Mesendoderm (in vitro differentiated cells): ENCODE results near the gene ANK3.

Experiments used
- DNase-seq: peaks from one replicate; pipeline ENCODE4 v3.0.0; 2013
- H2AK5ac ChIP-seq: 2 replicates; pipeline ENCODE4 v1.6.1; 2013; ENCODE audit warnings: low read length, inconsistent platforms
- H2BK120ac ChIP-seq: 2 replicates; pipeline ENCODE4 v1.6.1; 2013; ENCODE audit warnings: low read depth, mild to moderate bottlenecking, low read length, moderate library complexity, mixed read lengths
- H2BK15ac ChIP-seq: replicated peaks from 2 replicates; pipeline ENCODE4 v1.6.1; 2013; ENCODE audit warnings: low read depth, mild to moderate bottlenecking, moderate library complexity
- H2BK5ac ChIP-seq: 2 replicates; pipeline ENCODE4 v1.6.1; 2013; ENCODE audit warnings: low read length, inconsistent platforms
- H3K18ac ChIP-seq: 2 replicates; pipeline ENCODE4 v1.6.1; 2013; ENCODE audit warnings: mild to moderate bottlenecking, low read length, mixed read lengths
- H3K23ac ChIP-seq: one replicate; pipeline ENCODE4 v1.6.1; 2013; ENCODE audit warnings: low read length
- H3K27ac ChIP-seq: 2 replicates; pipeline ENCODE4 v1.5.1; 2013; ENCODE audit warnings: low read depth, mild to moderate bottlenecking, inconsistent platforms, low read length, moderate library complexity
- H3K27me3 ChIP-seq: 2 replicates; pipeline ENCODE4 v1.6.1; 2013; ENCODE audit warnings: low read length, control low read depth, mild to moderate bottlenecking, inconsistent platforms; ENCODE audit not compliant: insufficient read depth, poor library complexity
- H3K36me3 ChIP-seq: 2 replicates; pipeline ENCODE4 v1.6.1; 2013; ENCODE audit warnings: low read length, inconsistent platforms; ENCODE audit not compliant: control insufficient read depth, insufficient read depth
- H3K4ac ChIP-seq: one replicate; pipeline ENCODE4 v1.6.1; 2013; ENCODE audit warnings: low read depth, mild to moderate bottlenecking, low read length, moderate library complexity
- H3K4me1 ChIP-seq: 2 replicates; pipeline ENCODE4 v1.6.1; 2013; ENCODE audit warnings: low read depth, low read length, inconsistent platforms; ENCODE audit not compliant: control insufficient read depth
- H3K4me2 ChIP-seq: 2 replicates; pipeline ENCODE4 v1.6.1; 2013; ENCODE audit warnings: low read length
- H3K4me3 ChIP-seq: 2 replicates; pipeline ENCODE4 v1.5.1; 2013; ENCODE audit warnings: mild to moderate bottlenecking, low read length
- H3K56ac ChIP-seq: one replicate; pipeline ENCODE4 v1.6.1; 2013; ENCODE audit warnings: low read length
- H3K79me1 ChIP-seq: 2 replicates; pipeline ENCODE4 v1.6.1; 2013; ENCODE audit warnings: low read length, inconsistent platforms
- H3K79me2 ChIP-seq: 2 replicates; pipeline ENCODE4 v1.6.1; 2013; ENCODE audit warnings: mild to moderate bottlenecking, low read length; ENCODE audit not compliant: control insufficient read depth, insufficient read depth
- H3K9ac ChIP-seq: 2 replicates; pipeline ENCODE4 v1.6.1; 2013; ENCODE audit warnings: low read length, inconsistent platforms
- H4K5ac ChIP-seq: one replicate; pipeline ENCODE4 v1.6.1; 2013; ENCODE audit warnings: low read length
- H4K8ac ChIP-seq: one replicate; pipeline ENCODE4 v1.6.1; 2013; ENCODE audit warnings: low read depth, mild to moderate bottlenecking, control low read depth, low read length, moderate library complexity
- WGBS: extraction: QIAGEN DNeasy Blood & Tissue Kit; methylation state at CpG from one replicate; pipeline ENCODE4 v1.1.7; 2013; ENCODE audit warnings: low lambda C conversion rate, missing lambda C conversion rate; ENCODE audit not compliant: insufficient coverage; ENCODE audit errors: extremely low coverage; 5-methylcytosine and 5-hydroxymethylcytosine counted together

The ANK3 gene

DNA sequence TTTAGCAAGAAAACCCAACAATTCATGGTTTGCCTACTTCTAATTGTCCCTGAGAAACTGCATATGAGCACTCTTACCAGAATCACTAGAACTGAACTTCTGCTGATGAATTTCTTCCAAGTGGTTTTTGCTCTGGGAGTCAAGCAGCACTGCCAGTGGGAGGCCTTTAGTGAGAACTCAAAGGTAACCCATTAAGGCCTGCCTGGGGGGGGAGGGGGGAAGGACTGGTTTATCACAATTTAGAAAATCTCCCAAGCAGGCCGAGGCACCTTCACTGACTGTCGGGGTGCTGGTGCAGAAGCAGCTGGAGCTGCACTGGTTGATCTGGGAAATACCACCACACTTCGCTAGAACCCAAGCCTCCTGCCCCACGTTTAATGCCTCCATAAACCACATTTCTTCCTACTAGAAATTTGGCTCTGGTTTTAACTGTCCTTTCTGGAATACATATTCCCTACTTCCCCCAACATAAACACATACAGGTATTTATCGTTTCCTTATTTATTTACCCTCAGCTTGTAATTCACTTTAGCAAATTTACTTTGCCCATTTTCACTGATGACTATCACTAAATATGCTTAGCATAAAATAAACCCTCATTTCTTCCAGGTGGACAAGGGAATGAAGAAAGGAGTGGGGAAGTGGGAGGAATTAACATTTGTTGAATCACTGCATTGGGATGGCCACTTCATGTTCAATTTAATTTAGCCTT is 14.2 kb downstream of the ANK3 start:
- no peaks in the 10 kb centered on the region for H3K27me3 ChIP-seq
- H4K5ac ChIP-seq, result no peak overlapping the region
- no peak overlapping the region for H3K18ac ChIP-seq
- H3K23ac ChIP-seq, result no peak overlapping the region
- no peak overlapping the region for H3K56ac ChIP-seq
- no CpG with 5 or more reads among the region's 5 CpGs for WGBS
- H3K4ac ChIP-seq, result no peak overlapping the region
- H3K4me3 ChIP-seq, result no peak overlapping the region
- H2AK5ac ChIP-seq, result no peak overlapping the region
- no peaks in the 10 kb centered on the region for H3K79me2 ChIP-seq
- no peak overlapping the region for H2BK5ac ChIP-seq
- DNase-seq, result no peak
- H4K8ac ChIP-seq, result no peak overlapping the region
- H3K4me2 ChIP-seq, result no peak overlapping the region
- H2BK120ac ChIP-seq, result no peak overlapping the region
- H3K9ac ChIP-seq, result no peak overlapping the region
- H2BK15ac ChIP-seq, result no peak overlapping the region
- H3K4me1 ChIP-seq, result no peaks in the 10 kb centered on the region
- H3K36me3 ChIP-seq, result no peaks in the 10 kb centered on the region
- no peaks in the 10 kb centered on the region for H3K79me1 ChIP-seq
- no peak overlapping the region for H3K27ac ChIP-seq

DNA sequence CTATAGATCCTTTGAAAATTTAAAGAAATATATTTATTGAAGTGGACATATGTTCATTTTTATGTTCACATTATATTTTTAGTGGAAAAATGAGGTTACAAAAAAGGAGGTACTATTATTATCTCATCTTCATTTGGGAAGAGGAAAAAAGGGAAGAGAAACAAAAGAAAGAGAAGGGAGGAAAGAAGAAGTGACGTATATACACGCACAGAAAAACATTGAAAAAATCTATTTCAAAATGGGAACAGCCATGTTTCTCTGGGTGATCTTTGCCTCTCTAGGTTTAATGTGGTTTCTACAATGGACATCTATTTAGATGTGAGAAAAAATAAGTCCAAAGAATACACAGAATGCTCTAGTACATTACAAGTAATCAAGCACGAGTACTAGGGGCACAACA is 14.8 kb downstream of the ANK3 start:
- Histone ChIP-seq H3K36me3 (no peaks in the 10 kb centered on the region), H3K56ac (no peak overlapping the region), H2BK5ac (no peak overlapping the region), H2AK5ac (no peak overlapping the region), H4K5ac (no peak overlapping the region), H3K4ac (no peak overlapping the region), H3K27me3 (no peaks in the 10 kb centered on the region), H3K4me3 (no peak overlapping the region), H3K27ac (no peak overlapping the region), H2BK15ac (no peak overlapping the region), H3K79me2 (no peaks in the 10 kb centered on the region), H4K8ac (no peak overlapping the region), H3K79me1 (no peaks in the 10 kb centered on the region), H3K4me1 (no peaks in the 10 kb centered on the region), H3K23ac (no peak overlapping the region), H2BK120ac (no peak overlapping the region), H3K9ac (no peak overlapping the region), H3K4me2 (no peak overlapping the region), H3K18ac (no peak overlapping the region)
- DNase-seq, result no peak
- no CpG with 5 or more reads among the region's 3 CpGs for WGBS

DNA sequence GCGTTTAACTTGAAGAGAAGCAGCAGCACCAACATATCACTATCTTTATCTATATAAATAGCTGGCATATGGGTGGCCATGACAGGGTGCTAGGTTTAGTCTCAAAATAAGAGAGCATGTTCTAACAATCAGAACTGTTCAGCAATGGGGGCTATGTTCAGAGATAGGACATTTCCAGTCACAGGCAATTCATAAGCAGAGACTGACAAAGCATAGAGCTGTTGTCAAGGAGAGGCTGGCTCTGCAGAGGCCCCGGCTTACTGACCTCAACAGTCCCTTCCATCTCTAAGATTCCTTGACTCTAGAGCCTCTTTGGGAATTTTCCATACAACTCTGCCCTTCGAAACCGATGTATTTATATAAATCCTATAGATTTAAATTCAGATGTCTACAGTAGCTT is 17.2 kb downstream of the ANK3 start:
- Histone ChIP-seq H4K5ac (no peak overlapping the region), H3K56ac (no peak overlapping the region), H3K36me3 (no peaks in the 10 kb centered on the region), H3K27ac (no peak overlapping the region), H3K23ac (no peak overlapping the region), H3K4me1 (no peaks in the 10 kb centered on the region), H2BK120ac (no peak overlapping the region), H4K8ac (no peak overlapping the region), H2AK5ac (no peak overlapping the region), H3K18ac (no peak overlapping the region), H3K79me1 (no peaks in the 10 kb centered on the region), H3K9ac (no peak overlapping the region), H2BK15ac (no peak overlapping the region), H3K4me2 (no peak overlapping the region), H2BK5ac (no peak overlapping the region), H3K27me3 (no peaks in the 10 kb centered on the region), H3K4ac (no peak overlapping the region), H3K79me2 (no peaks in the 10 kb centered on the region), H3K4me3 (no peak overlapping the region)
- WGBS, result no CpG with 5 or more reads among the region's 4 CpGs
- DNase-seq, result no peak

DNA sequence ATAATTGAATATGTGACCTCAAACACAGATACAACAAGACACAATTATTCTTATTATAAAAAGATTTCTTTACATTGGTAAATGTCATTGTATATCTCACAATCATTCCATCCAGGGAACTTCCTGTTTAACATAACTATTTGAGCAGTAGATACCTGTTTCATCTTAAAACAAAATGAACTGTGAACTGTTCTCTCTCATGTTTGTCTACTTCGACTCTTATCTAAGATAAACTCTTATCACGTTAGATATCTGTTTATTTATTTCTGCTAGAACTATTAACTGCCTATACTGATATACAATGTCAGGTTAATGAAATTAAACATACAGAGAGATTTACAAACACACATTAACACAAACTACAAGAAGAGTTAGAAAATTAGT is 20.1 kb downstream of the ANK3 start:
- no CpG with 5 or more reads among the region's 2 CpGs for WGBS
- Histone ChIP-seq H4K8ac (no peak overlapping the region), H4K5ac (no peak overlapping the region)

DNA sequence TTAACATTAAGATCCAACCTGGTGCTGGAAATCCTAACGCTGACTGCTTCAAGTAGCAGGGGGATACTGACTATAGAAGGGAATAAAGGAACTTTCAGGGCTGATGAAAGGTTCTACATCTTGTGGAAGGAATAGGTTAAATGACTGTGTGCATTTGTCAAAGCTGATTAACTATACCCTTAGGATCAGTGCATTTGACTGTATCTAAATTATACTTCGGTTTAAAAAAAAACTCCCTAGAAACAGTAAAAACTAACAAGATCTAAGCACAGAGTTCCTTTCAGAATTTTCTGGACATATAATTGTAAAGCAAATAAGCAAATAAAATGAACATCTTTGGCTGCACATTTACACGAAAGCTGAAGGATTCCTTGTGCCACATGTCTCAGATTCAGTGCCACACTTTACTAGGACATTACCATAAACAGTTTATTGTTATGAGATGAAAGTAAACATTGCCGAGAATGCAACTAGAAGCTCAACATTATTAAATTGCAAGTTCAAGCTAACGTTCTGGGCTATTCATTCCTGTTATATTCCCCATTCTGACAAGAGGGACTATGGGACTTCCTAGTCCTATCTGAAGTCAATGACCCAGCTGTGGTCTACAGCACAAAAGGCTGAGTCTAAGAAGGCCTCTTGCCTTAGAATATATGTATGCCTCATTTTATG is 20.7 kb downstream of the ANK3 start:
- WGBS, result no CpG with 5 or more reads among the region's 5 CpGs

More for the DNA sequence above, 20.1 kb downstream of the ANK3 start:
- no peak overlapping the region for H2BK120ac ChIP-seq
- H3K56ac ChIP-seq, result no peak overlapping the region
- DNase-seq, result no peak
- H3K4ac ChIP-seq, result no peak overlapping the region
- H3K79me2 ChIP-seq, result no peaks in the 10 kb centered on the region
- no peaks in the 10 kb centered on the region for H3K36me3 ChIP-seq
- H3K4me1 ChIP-seq, result no peaks in the 10 kb centered on the region
- no peak overlapping the region for H3K9ac ChIP-seq
- H3K27me3 ChIP-seq, result no peaks in the 10 kb centered on the region
- H3K79me1 ChIP-seq, result no peaks in the 10 kb centered on the region
- no peak overlapping the region for H3K23ac ChIP-seq
- H2BK5ac ChIP-seq, result no peak overlapping the region
- no peak overlapping the region for H2BK15ac ChIP-seq
- H3K4me3 ChIP-seq, result no peak overlapping the region
- H2AK5ac ChIP-seq, result no peak overlapping the region
- H3K18ac ChIP-seq, result no peak overlapping the region
- H3K4me2 ChIP-seq, result no peak overlapping the region
- no peak overlapping the region for H3K27ac ChIP-seq

More for the DNA sequence above, 20.7 kb downstream of the ANK3 start:
- H3K56ac ChIP-seq, result no peak overlapping the region
- no peak overlapping the region for H4K5ac ChIP-seq
- H3K36me3 ChIP-seq, result no peaks in the 10 kb centered on the region
- no peak overlapping the region for H3K27ac ChIP-seq
- no peak overlapping the region for H3K4me2 ChIP-seq
- no peak overlapping the region for H3K23ac ChIP-seq
- no peak overlapping the region for H3K18ac ChIP-seq
- no peaks in the 10 kb centered on the region for H3K79me1 ChIP-seq
- no peak overlapping the region for H3K9ac ChIP-seq
- no peak overlapping the region for H2BK120ac ChIP-seq
- H3K4me3 ChIP-seq, result no peak overlapping the region
- no peak overlapping the region for H2AK5ac ChIP-seq
- no peak overlapping the region for H2BK15ac ChIP-seq
- DNase-seq, result no peak
- no peak overlapping the region for H2BK5ac ChIP-seq
- H3K4ac ChIP-seq, result no peak overlapping the region
- H3K79me2 ChIP-seq, result no peaks in the 10 kb centered on the region
- no peak overlapping the region for H4K8ac ChIP-seq
- H3K27me3 ChIP-seq, result no peaks in the 10 kb centered on the region
- H3K4me1 ChIP-seq, result no peaks in the 10 kb centered on the region
